Measurements from ENCODE around the gene PPP1R13B. TPM values are rescaled to one million over a fixed set of nuclear protein-coding genes. Genes with fewer than 3 reads are reported as not detected.

The PPP1R13B gene
- total RNA-seq, 2 donors from 2014 or later: 15.6 to 17.5 TPM

- Histone ChIP-seq H3K4me1 (ENCODE audit: control insufficient read depth, insufficient read depth, low read length) (no peaks in the 10 kb centered on the region), H3K9me3 (ENCODE audit: control insufficient read depth, low read length) (no peaks in the 10 kb centered on the region), H3K36me3 (ENCODE audit: control insufficient read depth, insufficient read depth, low read length) (peaks cover 15% of the 10 kb centered on the region), H3K4me3 (ENCODE audit: low read length) (no peak overlapping the region), H3K27ac (ENCODE audit: low read depth, low read length) (no peak overlapping the region), H3K9ac (ENCODE audit: extremely low read depth, low read length, poor library complexity, severe bottlenecking) (no peak overlapping the region), H3K27me3 (ENCODE audit: control insufficient read depth, insufficient read depth, low read length, poor library complexity, severe bottlenecking) (no peaks in the 10 kb centered on the region)
- WGBS, 2 experiments (ENCODE audit: insufficient coverage in 1 of 2, insufficient read length in 1 of 2): 95 to 96% methylated on average over 6 of the region's 6 CpGs
- Mint-ChIP-seq H3K4me1 (peaks cover 1% of the 10 kb centered on the region), H3K9me3 (no peaks in the 10 kb centered on the region), H3K4me3 (no peak overlapping the region), H3K27ac (peak overlapping the region; percentile 27), H3K27me3 (ENCODE audit: insufficient read depth) (no peaks in the 10 kb centered on the region), H3K36me3 (ENCODE audit: low read depth) (peaks cover 38% of the 10 kb centered on the region)
- no peak for TF ChIP-seq CTCF (conservative IDR thresholded peaks at IDR 0.05)
- no peak for DNase-seq
Observed at GRCh38 chr14:103739466-103739792, 107.9 kb downstream of the PPP1R13B start.

- H3K27me3 Mint-ChIP-seq (ENCODE audit: insufficient read depth): no peaks in the 10 kb centered on the region
- no peaks in the 10 kb centered on the region for H3K9me3 ChIP-seq (ENCODE audit: control insufficient read depth, low read length)
- H3K27ac ChIP-seq (ENCODE audit: low read depth, low read length): no peak overlapping the region
- peaks cover 1% of the 10 kb centered on the region for H3K4me1 Mint-ChIP-seq
- H3K27ac Mint-ChIP-seq: peak overlapping the region; percentile 27
- TF ChIP-seq CTCF (conservative IDR thresholded peaks at IDR 0.05): no peak
- H3K27me3 ChIP-seq (ENCODE audit: control insufficient read depth, insufficient read depth, low read length, poor library complexity, severe bottlenecking): no peaks in the 10 kb centered on the region
- no peak overlapping the region for H3K9ac ChIP-seq (ENCODE audit: extremely low read depth, low read length, poor library complexity, severe bottlenecking)
- 94 to 96% methylated on average over 26 to 34 of the region's 34 CpGs for WGBS, 2 experiments (ENCODE audit: insufficient coverage in 1 of 2, insufficient read length in 1 of 2)
- no peak overlapping the region for H3K4me3 ChIP-seq (ENCODE audit: low read length)
- H3K4me3 Mint-ChIP-seq: no peak overlapping the region
- H3K36me3 Mint-ChIP-seq (ENCODE audit: low read depth): peaks cover 38% of the 10 kb centered on the region
- no peaks in the 10 kb centered on the region for H3K4me1 ChIP-seq (ENCODE audit: control insufficient read depth, insufficient read depth, low read length)
- H3K9me3 Mint-ChIP-seq: no peaks in the 10 kb centered on the region
- peaks cover 20% of the 10 kb centered on the region for H3K36me3 ChIP-seq (ENCODE audit: control insufficient read depth, insufficient read depth, low read length)
- DNase-seq: no peak
Observed at GRCh38 chr14:103738701-103739451, 108.5 kb downstream of the PPP1R13B start.

- no peak overlapping the region for H3K27ac ChIP-seq (ENCODE audit: low read depth, low read length)
- peaks cover 1% of the 10 kb centered on the region for H3K4me1 Mint-ChIP-seq
- H3K9me3 Mint-ChIP-seq: no peaks in the 10 kb centered on the region
- H3K36me3 Mint-ChIP-seq (ENCODE audit: low read depth): peaks cover 44% of the 10 kb centered on the region
- no peaks in the 10 kb centered on the region for H3K27me3 ChIP-seq (ENCODE audit: control insufficient read depth, insufficient read depth, low read length, poor library complexity, severe bottlenecking)
- H3K4me3 Mint-ChIP-seq: no peak overlapping the region
- 96 to 97% methylated on average over 9 to 10 of the region's 10 CpGs for WGBS, 2 experiments (ENCODE audit: insufficient coverage in 1 of 2, insufficient read length in 1 of 2)
- DNase-seq: no peak
- no peak for TF ChIP-seq CTCF (conservative IDR thresholded peaks at IDR 0.05)
- H3K9ac ChIP-seq (ENCODE audit: extremely low read depth, low read length, poor library complexity, severe bottlenecking): no peak overlapping the region
- H3K27me3 Mint-ChIP-seq (ENCODE audit: insufficient read depth): no peaks in the 10 kb centered on the region
- H3K9me3 ChIP-seq (ENCODE audit: control insufficient read depth, low read length): no peaks in the 10 kb centered on the region
- no peak overlapping the region for H3K27ac Mint-ChIP-seq
- peaks cover 25% of the 10 kb centered on the region for H3K36me3 ChIP-seq (ENCODE audit: control insufficient read depth, insufficient read depth, low read length)
- H3K4me3 ChIP-seq (ENCODE audit: low read length): no peak overlapping the region
- no peaks in the 10 kb centered on the region for H3K4me1 ChIP-seq (ENCODE audit: control insufficient read depth, insufficient read depth, low read length)
Observed at GRCh38 chr14:103738166-103738565, 109.2 kb downstream of the PPP1R13B start.
